ENCODE results near the gene G3BP1. TPM values are rescaled to one million over a fixed set of nuclear protein-coding genes. Genes with fewer than 3 reads are reported as not detected.
A peak's percentile ranks its signal among the peaks of the same experiment; 100 is the strongest.
"Not testable (repeated sequence)": the region's sequence is repeated elsewhere in the genome, so short reads cannot be mapped to it uniquely, and the experiment has no call there.

G3BP1 gene
- 100 to 1,000 TPM; 109 to 185 (median 170) TPM for total RNA-seq
- 165 TPM for total RNA-seq (2013)
- total RNA-seq = 187 to 1,195 (median 346) reads per million in 29 experiments

DNA sequence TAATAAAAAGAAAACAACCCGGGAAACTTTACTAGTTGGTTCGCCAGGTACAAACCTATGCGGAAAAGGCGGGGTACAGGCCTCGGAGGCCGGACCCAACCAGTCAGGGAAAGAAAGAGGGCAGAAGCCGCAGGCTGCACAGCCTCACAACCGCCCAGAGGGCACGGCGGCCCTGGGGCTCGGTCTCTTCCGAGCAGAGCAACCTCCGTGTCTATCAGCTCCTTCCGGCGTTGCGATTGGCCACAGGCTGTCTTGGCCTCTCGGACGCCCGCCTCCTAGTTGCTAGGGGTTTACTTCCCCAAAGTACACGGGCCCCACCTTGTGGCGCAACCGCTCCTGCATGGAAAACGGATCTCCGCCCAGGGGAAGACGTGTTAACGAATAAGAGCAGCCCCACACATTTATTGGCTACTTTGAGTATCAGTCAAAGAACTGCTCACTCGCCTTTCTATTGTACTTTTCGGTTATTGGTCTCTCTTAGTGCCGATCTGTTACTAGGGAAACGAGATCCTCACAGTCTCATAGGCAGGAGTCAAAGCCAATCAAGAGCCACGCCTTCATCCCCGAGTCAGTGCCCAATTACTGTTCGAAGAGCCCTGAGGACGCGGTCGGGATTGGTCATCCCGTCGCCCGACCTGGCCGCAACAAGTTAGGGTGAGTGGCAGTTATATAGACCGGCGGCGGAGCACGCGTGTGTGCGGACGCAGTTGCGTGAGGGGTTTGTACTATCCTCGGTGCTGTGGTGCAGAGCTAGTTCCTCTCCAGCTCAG is at the start of gene G3BP1:
G3BP1 (plus strand) TSS at position 696 of the 770 bp plus-strand sequence. CDS start 14,667 bp downstream, outside the sequence.
- peak within 1 kb of the TSS in 2 of 3 donors; percentile 79 to 85 for H3K4me3 Mint-ChIP-seq
- H3K4me3 ChIP-seq (ENCODE audit: control insufficient read depth in 1 of 2, extremely low read depth in 1 of 2, low read length in 1 of 2) = peak within 1 kb of the TSS; percentile 88 to 96
- H3K27ac ChIP-seq (ENCODE audit: low read length) = peak within 1 kb of the TSS; percentile 94
- under 1% methylated on average over 46 of the region's 49 CpGs for WGBS (ENCODE audit: insufficient coverage)
- H3K4me1 ChIP-seq (ENCODE audit: control insufficient read depth in 1 of 2, extremely low read depth in 1 of 2, insufficient read depth in 2 of 2, low read length in 2 of 2) = peaks cover 24 to 25% of the 10 kb centered on the region in 2 experiments
- H3K4me1 Mint-ChIP-seq = peaks cover 45 to 52% (median 47%) of the 10 kb centered on the region in 3 donors
- DNase-seq (peak; percentile 94 to 100 (median 100)), ATAC-seq (replicated peaks in 1 of 4) (peak; percentile 78 to 81 (median 80))
- no peaks in the 10 kb centered on the region for H3K36me3 ChIP-seq (ENCODE audit: control insufficient read depth in 2 of 2, extremely low read depth in 1 of 2, insufficient read depth in 1 of 2, low read length in 1 of 2)
- POLR2A ChIA-PET = interaction anchor here (0.5 to 1.8 kb wide), 13 partner anchors 8 to 1811 kb away, joined by 3 to 10 read pairs (median 5); partner anchors contain the start of gene ATOX1 (in 1 of the 2)
- peaks cover 12% of the 10 kb centered on the region for H3K36me3 Mint-ChIP-seq
- H3K27me3 Mint-ChIP-seq = no peaks in the 10 kb centered on the region
- H3K9me3 Mint-ChIP-seq = no peaks in the 10 kb centered on the region
- CTCF ChIA-PET = interaction anchor here (0.6 to 2.0 kb wide), 12 partner anchors 9 to 1321 kb away, joined by 3 to 16 read pairs (median 3); partner anchors contain the start of genes ATOX1 (in 1 of the 2) and SLC36A1 (in 1 of the 2)
- no peaks in the 10 kb centered on the region for H3K27me3 ChIP-seq (replicated peaks in 1 of 2; ENCODE audit: control insufficient read depth in 2 of 2, extremely low read depth in 1 of 2, insufficient read depth in 2 of 2, low read length in 1 of 2)
- H3K27ac Mint-ChIP-seq = peak within 1 kb of the TSS; percentile 40 to 64
- H3K9me3 ChIP-seq = no peaks in the 10 kb centered on the region

DNA sequence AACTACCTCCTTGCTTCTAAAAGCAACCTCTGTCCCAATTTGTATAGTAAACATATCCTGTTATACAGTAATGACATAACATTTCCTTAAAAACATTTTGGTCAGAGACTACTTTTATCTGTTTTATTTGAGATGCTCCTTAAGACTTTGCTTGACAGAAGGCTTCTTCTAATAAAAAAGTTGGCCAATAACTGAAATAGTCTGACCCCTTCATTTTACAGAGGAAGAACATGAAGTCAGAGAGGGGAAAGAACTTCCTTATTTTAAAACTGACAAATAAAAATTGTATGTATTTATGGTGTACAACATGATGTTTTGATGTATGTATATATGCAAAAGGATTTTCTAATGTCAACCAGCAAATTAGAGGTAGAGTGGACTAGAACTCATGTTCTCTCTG is 49.2 kb upstream of the G3BP1 start:
- H3K4me3 Mint-ChIP-seq = no peak overlapping the region
- no peaks in the 10 kb centered on the region for H3K9me3 ChIP-seq
- CTCF ChIA-PET = no interaction called here
- H3K27ac Mint-ChIP-seq = no peak overlapping the region
- POLR2A ChIA-PET = no interaction called here
- H3K27me3 Mint-ChIP-seq = no peaks in the 10 kb centered on the region
- DNase-seq = no peak
- H3K9me3 Mint-ChIP-seq = no peaks in the 10 kb centered on the region
- no peak overlapping the region for H3K27ac ChIP-seq (ENCODE audit: low read length)
- H3K4me3 ChIP-seq (ENCODE audit: control insufficient read depth in 1 of 2, extremely low read depth in 1 of 2, low read length in 1 of 2) = no peak overlapping the region
- no peaks in the 10 kb centered on the region for H3K4me1 ChIP-seq (ENCODE audit: control insufficient read depth in 1 of 2, extremely low read depth in 1 of 2, insufficient read depth in 2 of 2, low read length in 2 of 2)
- H3K27me3 ChIP-seq (replicated peaks in 1 of 2; ENCODE audit: control insufficient read depth in 2 of 2, extremely low read depth in 1 of 2, insufficient read depth in 2 of 2, low read length in 1 of 2) = no peaks in the 10 kb centered on the region
- no peak for ATAC-seq (replicated peaks in 1 of 4)
- no peaks in the 10 kb centered on the region for H3K36me3 ChIP-seq (ENCODE audit: control insufficient read depth in 2 of 2, extremely low read depth in 1 of 2, insufficient read depth in 1 of 2, low read length in 1 of 2)
- H3K36me3 Mint-ChIP-seq = peaks cover 5% of the 10 kb centered on the region
- H3K4me1 Mint-ChIP-seq = peaks cover 0 to 2% (median 0%) of the 10 kb centered on the region in 3 donors

- Histone ChIP-seq H3K9me3 (no peaks in the 10 kb centered on the region), H3K4me3 (ENCODE audit: control insufficient read depth in 1 of 2, extremely low read depth in 1 of 2, low read length in 1 of 2) (no peak overlapping the region), H3K27ac (ENCODE audit: low read length) (no peak overlapping the region), H3K27me3 (replicated peaks in 1 of 2; ENCODE audit: control insufficient read depth in 2 of 2, extremely low read depth in 1 of 2, insufficient read depth in 2 of 2, low read length in 1 of 2) (no peaks in the 10 kb centered on the region), H3K36me3 (ENCODE audit: control insufficient read depth in 2 of 2, extremely low read depth in 1 of 2, insufficient read depth in 1 of 2, low read length in 1 of 2) (no peaks in the 10 kb centered on the region), H3K4me1 (ENCODE audit: control insufficient read depth in 1 of 2, extremely low read depth in 1 of 2, insufficient read depth in 2 of 2, low read length in 2 of 2) (no peaks in the 10 kb centered on the region)
- no peak for ATAC-seq (replicated peaks in 1 of 4)
- Mint-ChIP-seq H3K4me3 (no peak overlapping the region), H3K9me3 (peaks cover 0 to 3% (median 3%) of the 10 kb centered on the region in 3 donors), H3K36me3 (peaks cover 14% of the 10 kb centered on the region), H3K27me3 (no peaks in the 10 kb centered on the region), H3K4me1 (peaks cover 0 to 2% (median 0%) of the 10 kb centered on the region in 3 donors), H3K27ac (no peak overlapping the region)
- ChIA-PET CTCF (no interaction called here), POLR2A (no interaction called here)
- WGBS (ENCODE audit: insufficient coverage) = 86% methylated on average over 2 of the region's 2 CpGs
- no peak for DNase-seq
Measured at GRCh38 chr5:151724360-151724759, 47.4 kb upstream of the G3BP1 start.

DNA sequence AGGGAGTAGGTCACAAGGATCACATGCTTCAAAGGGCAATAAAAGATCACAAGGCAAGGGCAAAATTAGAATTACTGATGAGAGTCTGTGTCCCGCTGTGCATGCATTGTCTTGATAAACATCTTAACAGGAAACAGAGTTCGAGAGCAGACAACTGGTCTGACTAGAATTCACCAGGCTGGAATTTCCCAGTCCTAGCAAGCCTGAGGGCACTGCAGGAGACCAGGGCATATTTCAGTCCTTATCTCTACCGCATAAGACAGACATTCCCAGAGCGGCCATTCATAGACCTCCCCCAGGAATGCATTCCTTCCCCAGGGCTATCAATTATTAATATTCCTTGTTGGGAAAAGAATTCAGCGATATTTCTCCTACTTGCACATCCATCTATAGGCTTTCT is 42.2 kb upstream of the G3BP1 start:
- H3K36me3 Mint-ChIP-seq = peaks cover 42% of the 10 kb centered on the region
- POLR2A ChIA-PET; ATAC-seq (replicated peaks in 1 of 4); H3K9me3 ChIP-seq; H3K27me3 Mint-ChIP-seq; DNase-seq; H3K27ac ChIP-seq (ENCODE audit: low read length); H3K4me3 Mint-ChIP-seq; H3K4me1 Mint-ChIP-seq; H3K27me3 ChIP-seq (replicated peaks in 1 of 2; ENCODE audit: control insufficient read depth in 2 of 2, extremely low read depth in 1 of 2, insufficient read depth in 2 of 2, low read length in 1 of 2); H3K4me1 ChIP-seq (ENCODE audit: control insufficient read depth in 1 of 2, extremely low read depth in 1 of 2, insufficient read depth in 2 of 2, low read length in 2 of 2); H3K4me3 ChIP-seq (ENCODE audit: control insufficient read depth in 1 of 2, extremely low read depth in 1 of 2, low read length in 1 of 2); CTCF ChIA-PET; H3K27ac Mint-ChIP-seq; H3K36me3 ChIP-seq (ENCODE audit: control insufficient read depth in 2 of 2, extremely low read depth in 1 of 2, insufficient read depth in 1 of 2, low read length in 1 of 2): not testable (repeated sequence)
- WGBS (ENCODE audit: insufficient coverage) = 43% methylated on average over 2 of the region's 5 CpGs
- H3K9me3 Mint-ChIP-seq = peaks cover 0 to 12% (median 12%) of the 10 kb centered on the region in 3 donors

DNA sequence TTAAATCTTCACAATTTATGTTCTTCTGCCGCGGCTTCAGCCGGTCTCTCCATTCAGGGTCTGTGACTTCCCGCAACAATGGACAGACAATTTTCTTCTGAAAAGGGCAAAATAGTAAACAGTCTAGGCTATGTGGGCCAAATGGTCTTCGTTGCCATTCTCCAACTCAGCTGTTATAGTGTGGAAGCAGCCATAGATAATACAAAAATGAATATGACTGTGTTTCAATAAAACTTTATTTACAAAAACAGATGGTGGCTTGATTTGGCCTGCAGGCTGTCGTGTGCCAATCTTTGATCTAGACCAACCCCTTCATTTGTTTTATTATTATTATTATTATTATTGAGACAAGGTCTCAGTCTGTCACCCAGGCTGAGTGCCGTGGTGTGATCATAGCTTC is 41.4 kb upstream of the G3BP1 start:
- H3K9me3 Mint-ChIP-seq = peaks cover 0 to 12% (median 12%) of the 10 kb centered on the region in 3 donors
- Histone ChIP-seq H3K4me1 (ENCODE audit: control insufficient read depth in 1 of 2, extremely low read depth in 1 of 2, insufficient read depth in 2 of 2, low read length in 2 of 2) (no peaks in the 10 kb centered on the region), H3K9me3 (no peaks in the 10 kb centered on the region), H3K4me3 (ENCODE audit: control insufficient read depth in 1 of 2, extremely low read depth in 1 of 2, low read length in 1 of 2) (no peak overlapping the region), H3K36me3 (ENCODE audit: control insufficient read depth in 2 of 2, extremely low read depth in 1 of 2, insufficient read depth in 1 of 2, low read length in 1 of 2) (peaks cover 4 to 7% of the 10 kb centered on the region in 2 donors), H3K27me3 (replicated peaks in 1 of 2; ENCODE audit: control insufficient read depth in 2 of 2, extremely low read depth in 1 of 2, insufficient read depth in 2 of 2, low read length in 1 of 2) (no peaks in the 10 kb centered on the region), H3K27ac (ENCODE audit: low read length) (no peak overlapping the region)
- ATAC-seq (replicated peaks in 1 of 4) (no peak), DNase-seq (no peak)
- ChIA-PET POLR2A (no interaction called here), CTCF (no interaction called here)
- 100% methylated on average over 1 of the region's 7 CpGs for WGBS (ENCODE audit: insufficient coverage)
- no peak overlapping the region for H3K4me3 Mint-ChIP-seq
- H3K4me1 Mint-ChIP-seq = no peaks in the 10 kb centered on the region
- no peaks in the 10 kb centered on the region for H3K27me3 Mint-ChIP-seq
- no peak overlapping the region for H3K27ac Mint-ChIP-seq
- H3K36me3 Mint-ChIP-seq = peaks cover 39% of the 10 kb centered on the region

- H3K9me3 Mint-ChIP-seq = peaks cover 0 to 12% (median 12%) of the 10 kb centered on the region in 3 donors
- no peaks in the 10 kb centered on the region for H3K27me3 Mint-ChIP-seq
- no peak for ATAC-seq (replicated peaks in 1 of 4)
- no CpG with 5 or more reads among the region's 9 CpGs for WGBS (ENCODE audit: insufficient coverage)
- DNase-seq = no peak
- Histone ChIP-seq H3K4me3 (ENCODE audit: control insufficient read depth in 1 of 2, extremely low read depth in 1 of 2, low read length in 1 of 2) (no peak overlapping the region), H3K27ac (ENCODE audit: low read length) (no peak overlapping the region), H3K27me3 (replicated peaks in 1 of 2; ENCODE audit: control insufficient read depth in 2 of 2, extremely low read depth in 1 of 2, insufficient read depth in 2 of 2, low read length in 1 of 2) (no peaks in the 10 kb centered on the region), H3K36me3 (ENCODE audit: control insufficient read depth in 2 of 2, extremely low read depth in 1 of 2, insufficient read depth in 1 of 2, low read length in 1 of 2) (peaks cover 7 to 16% of the 10 kb centered on the region in 2 donors), H3K4me1 (ENCODE audit: control insufficient read depth in 1 of 2, extremely low read depth in 1 of 2, insufficient read depth in 2 of 2, low read length in 2 of 2) (no peaks in the 10 kb centered on the region), H3K9me3 (no peaks in the 10 kb centered on the region)
- H3K4me1 Mint-ChIP-seq = no peaks in the 10 kb centered on the region
- H3K27ac Mint-ChIP-seq = no peak overlapping the region
- peaks cover 47% of the 10 kb centered on the region for H3K36me3 Mint-ChIP-seq
- ChIA-PET POLR2A (no interaction called here), CTCF (no interaction called here)
- no peak overlapping the region for H3K4me3 Mint-ChIP-seq
Measured at GRCh38 chr5:151733358-151734063, 38.2 kb upstream of the G3BP1 start.

All from T-cell (primary cell).